ENCODE data around the gene TENM4. TPM values are rescaled to one million over a fixed set of nuclear protein-coding genes. Genes with fewer than 3 reads are reported as not detected.
A peak's percentile ranks its signal among the peaks of the same experiment; 100 is the strongest.

TENM4 gene
- polyA plus RNA-seq, 2 of the 4 experiments (the other 2 are of a cell fraction) = 0.06 to 0.31 TPM

DNA sequence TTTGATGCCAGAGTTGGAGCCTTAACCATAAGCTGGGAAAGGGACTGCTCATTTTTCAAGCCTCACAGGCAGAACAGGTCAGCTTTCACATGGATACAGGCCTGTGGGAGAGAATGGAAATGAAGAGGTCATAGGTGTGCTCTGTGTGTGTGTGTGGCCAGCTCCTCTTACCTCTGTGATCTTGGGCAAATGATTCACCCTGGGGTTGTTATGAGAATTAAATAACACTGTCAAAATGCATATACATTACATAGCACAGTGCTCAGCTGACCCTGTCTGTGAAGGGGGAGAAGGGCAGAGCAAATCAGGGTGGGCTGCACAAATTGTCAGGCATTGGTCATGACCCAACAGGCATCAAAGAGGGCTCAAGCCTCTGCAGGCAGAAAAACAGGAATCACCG lies 372.5 kb downstream of the TENM4 start:
- Histone ChIP-seq H3K4me1 (peaks cover 3% of the 10 kb centered on the region; the same call in 1 of the 3 replicates), H3K4me3 (no peak overlapping the region), H3K9me3 (no peaks in the 10 kb centered on the region), H3K27ac (peak overlapping the region in 1 of 2 experiments; percentile 22; a peak in 1 of 6 replicates), H3K4me2 (no peak overlapping the region)
- DNase-seq (ENCODE audit: low read depth in 1 of 2, low spot score in 1 of 2) (no peak), FAIRE-seq (no peak), ATAC-seq (no peak)
- CTCF ChIA-PET = interaction anchor here (0.6 to 1.4 kb wide), 2 partner anchors 18 to 129 kb away, joined by 3 read pairs; no protein-coding TSS in a partner anchor
- WGBS (ENCODE audit: missing lambda C conversion rate) = 87% methylated on average over 1 of the region's 1 CpG
- POLR2A ChIA-PET = no interaction called here
- TF ChIP-seq HOXB13 (CRISPR knock-in tag; IDR thresholded peaks at IDR 0.05; ENCODE audit: low read depth) (no peak), HES2 (IDR thresholded peaks at IDR 0.05) (no peak)

- ChIA-PET POLR2A (no interaction called here), CTCF (no interaction called here)
- 90% methylated on average over 6 of the region's 6 CpGs for WGBS (ENCODE audit: missing lambda C conversion rate)
- Histone ChIP-seq H3K4me2 (no peak overlapping the region), H3K4me3 (no peak overlapping the region), H3K9me3 (no peaks in the 10 kb centered on the region), H3K4me1 (peaks cover 11% of the 10 kb centered on the region; the same call in 2 of the 3 replicates), H3K27ac (no peak overlapping the region)
- no peak for TF ChIP-seq CEBPB (IDR thresholded peaks at IDR 0.05)
- FAIRE-seq (no peak), ATAC-seq (no peak), DNase-seq (ENCODE audit: low read depth in 1 of 2, low spot score in 1 of 2) (no peak)
Observed at GRCh38 chr11:79067352-79067679, 373.5 kb downstream of the TENM4 start.

- Histone ChIP-seq H3K27ac (no peak overlapping the region), H3K4me2 (no peak overlapping the region), H3K9me3 (no peaks in the 10 kb centered on the region), H3K4me1 (peaks cover 11% of the 10 kb centered on the region; the same call in 2 of the 3 replicates), H3K4me3 (no peak overlapping the region)
- ChIA-PET POLR2A (no interaction called here), CTCF (interaction anchor here (0.5 to 1.2 kb wide), 2 partner anchors 9 to 414 kb away, joined by 3 to 4 read pairs; no protein-coding TSS in a partner anchor)
- 90% methylated on average over 28 of the region's 28 CpGs for WGBS (ENCODE audit: missing lambda C conversion rate)
- DNase-seq (ENCODE audit: low read depth in 1 of 2, low spot score in 1 of 2) = no peak
- no peak for ATAC-seq
- no peak for FAIRE-seq
- TF ChIP-seq PBX3 (IDR thresholded peaks at IDR 0.05) (no peak), RCOR1 (IDR thresholded peaks at IDR 0.05; ENCODE audit: low read depth, low read length) (no peak), RAD21 (conservative IDR thresholded peaks at IDR 0.05 in 1 of 2, IDR thresholded peaks at IDR 0.05 in 1 of 2) (no peak), FOSL2 (IDR thresholded peaks at IDR 0.05) (no peak), FOSL2 (CRISPR knock-in tag; IDR thresholded peaks at IDR 0.05) (no peak), NPAS2 (CRISPR knock-in tag; IDR thresholded peaks at IDR 0.05; ENCODE audit: borderline replicate concordance) (no peak), HOXA7 (CRISPR knock-in tag; IDR thresholded peaks at IDR 0.05) (no peak), SREBF2 (IDR thresholded peaks at IDR 0.05) (no peak), E2F6 (IDR thresholded peaks at IDR 0.05; ENCODE audit: borderline replicate concordance, low read depth) (no peak), NR3C1 (IDR thresholded peaks at IDR 0.05) (no peak), ESRRA (IDR thresholded peaks at IDR 0.05; ENCODE audit: borderline replicate concordance, low read length) (no peak), HDAC2 (IDR thresholded peaks at IDR 0.05) (no peak), MYC (IDR thresholded peaks at IDR 0.05; ENCODE audit: borderline replicate concordance, low read length) (no peak), HEYL (CRISPR knock-in tag; IDR thresholded peaks at IDR 0.05) (no peak), CEBPB (IDR thresholded peaks at IDR 0.05) (no peak), HES2 (IDR thresholded peaks at IDR 0.05) (no peak), POLR2AphosphoS2 (conservative IDR thresholded peaks at IDR 0.05; ENCODE audit: low read length) (no peak), CBX2 (IDR thresholded peaks at IDR 0.05; ENCODE audit: borderline replicate concordance, low read depth) (no peak), ZNF302 (CRISPR knock-in tag; IDR thresholded peaks at IDR 0.05) (no peak), MAZ (IDR thresholded peaks at IDR 0.05; ENCODE audit: borderline replicate concordance, low read depth, low read length) (no peak), KDM1A (IDR thresholded peaks at IDR 0.05; ENCODE audit: low read depth) (no peak)
Observed at GRCh38 chr11:79066456-79067351, 374.1 kb downstream of the TENM4 start.
